ENCODE results near the gene ZNF502.

The ZNF502 gene

GRCh38 chr3:44771424-44772098 lies 59.1 kb downstream of the ZNF502 start:
- no peak for DNase-seq (ENCODE audit: low read depth in 2 of 2)

GRCh38 chr3:44772099-44772442 lies 59.6 kb downstream of the ZNF502 start:
- no peak for DNase-seq (ENCODE audit: low read depth in 2 of 2)
